AG04450 (cell line): ENCODE data around the gene IFT88. TPM values are rescaled to one million over a fixed set of nuclear protein-coding genes. Genes with fewer than 3 reads are reported as not detected.

ENCODE experiments used
- CTCF ChIA-PET: fragments of 300-600, 350-600 bp; formaldehyde crosslinking; extraction: SDS; loops from one replicate; lab custom pipeline; 2022; ENCODE audit warnings: antibody characterized with exemption, inconsistent platforms; lab: Charles Lee
- POLR2A ChIA-PET: fragments of 350-600 bp; formaldehyde crosslinking; extraction: SDS; loops from one replicate; lab custom pipeline; 2021; ENCODE audit warnings: antibody characterized with exemption, inconsistent platforms; lab: Yijun Ruan, JAX
- DNase-seq: peaks from one replicate; pipeline ENCODE4 v3.0.0-alpha.2; 2011; ENCODE audit warnings: low read depth, low spot score
- H3K27ac ChIP-seq: one replicate; pipeline ENCODE4 v1.5.1; 2012; ENCODE audit warnings: low read depth, low read length, control low read depth
- H3K27me3 ChIP-seq: one replicate; pipeline ENCODE4 v1.6.0; 2012; ENCODE audit warnings: low read length; ENCODE audit not compliant: control insufficient read depth, insufficient read depth
- H3K4me3 ChIP-seq: 2 replicates; pipeline ENCODE4 v1.5.1; 2011; ENCODE audit warnings: mild to moderate bottlenecking, low read depth, low read length, control low read depth
- H3K9me3 ChIP-seq: 2 replicates; pipeline ENCODE4 v1.5.1; 2012; ENCODE audit warnings: low read length; ENCODE audit not compliant: control insufficient read depth, insufficient read depth
- CTCF ChIP-seq: IDR thresholded peaks from 2 replicates; pipeline ENCODE4 v1.5.1; 2011; ENCODE audit warnings: low read depth, low read length, control low read depth, inconsistent platforms
- polyA plus RNA-seq: library from polyadenylated mRNA; depleted of rRNA; stranded (reverse); fragments of >200 nt; gene quantifications from 2 replicates; pipeline ENCODE4 v1.2.3, GENCODE V29; 2011

The IFT88 gene
- polyA plus RNA-seq, 1 experiment, result 15.8 TPM

GRCh38 chr13:20582026-20582425, 15.1 kb downstream of the IFT88 start:
- CTCF ChIA-PET, result no interaction called here
- Histone ChIP-seq H3K27ac (no peak overlapping the region), H3K4me3 (no peak overlapping the region), H3K9me3 (peaks cover 5% of the 10 kb centered on the region; the same call in 1 of the 2 replicates), H3K27me3 (no peaks in the 10 kb centered on the region)
- no peak for DNase-seq
- POLR2A ChIA-PET, result no interaction called here
- TF ChIP-seq CTCF, result no peak

GRCh38 chr13:20583803-20584293, 16.9 kb downstream of the IFT88 start:
- no peak overlapping the region for H3K4me3 ChIP-seq
- DNase-seq, result no peak
- POLR2A ChIA-PET, result no interaction called here
- TF ChIP-seq CTCF, result no peak
- peaks cover 5% of the 10 kb centered on the region; the same call in 1 of the 2 replicates for H3K9me3 ChIP-seq
- no peaks in the 10 kb centered on the region for H3K27me3 ChIP-seq
- CTCF ChIA-PET, result interaction anchor here (0.6 kb wide), 1 partner anchor 125 kb away, joined by 3 read pairs; no protein-coding TSS in a partner anchor
- no peak overlapping the region for H3K27ac ChIP-seq

- H3K27me3 ChIP-seq, result no peaks in the 10 kb centered on the region
- POLR2A ChIA-PET, result no interaction called here
- CTCF ChIA-PET, result interaction anchor here (1.1 kb wide), 1 partner anchor 244 kb away, joined by 3 read pairs; no protein-coding TSS in a partner anchor
- no peak overlapping the region for H3K4me3 ChIP-seq
- H3K27ac ChIP-seq, result no peak overlapping the region
- no peak for TF ChIP-seq CTCF
- peaks cover 5% of the 10 kb centered on the region; the same call in 1 of the 2 replicates for H3K9me3 ChIP-seq
- no peak for DNase-seq
These were observed 18.4 kb downstream of the IFT88 start for GRCh38 chr13:20585371-20585770.

- H3K9me3 ChIP-seq, result peaks cover 5% of the 10 kb centered on the region; the same call in 1 of the 2 replicates
- H3K27ac ChIP-seq, result no peak overlapping the region
- no peak for DNase-seq
- POLR2A ChIA-PET, result no interaction called here
- CTCF ChIA-PET, result interaction anchor here (1.2 kb wide), 1 partner anchor 241 kb away, joined by 3 read pairs; no protein-coding TSS in a partner anchor
- no peak for TF ChIP-seq CTCF
- H3K27me3 ChIP-seq, result no peaks in the 10 kb centered on the region
- H3K4me3 ChIP-seq, result no peak overlapping the region
These were observed 21.7 kb downstream of the IFT88 start for GRCh38 chr13:20588529-20589110.

- POLR2A ChIA-PET, result interaction anchor here (0.7 kb wide), 1 partner anchor 8 kb away, joined by 3 read pairs; no protein-coding TSS in a partner anchor
- Histone ChIP-seq H3K27me3 (no peaks in the 10 kb centered on the region), H3K27ac (no peak overlapping the region), H3K9me3 (no peaks in the 10 kb centered on the region), H3K4me3 (no peak overlapping the region)
- no peak for DNase-seq
- TF ChIP-seq CTCF, result no peak
- CTCF ChIA-PET, result no interaction called here
These were observed 23.6 kb downstream of the IFT88 start for GRCh38 chr13:20590561-20590960.
